Measurements from ENCODE around the gene CCDC117.

The CCDC117 gene

DNA sequence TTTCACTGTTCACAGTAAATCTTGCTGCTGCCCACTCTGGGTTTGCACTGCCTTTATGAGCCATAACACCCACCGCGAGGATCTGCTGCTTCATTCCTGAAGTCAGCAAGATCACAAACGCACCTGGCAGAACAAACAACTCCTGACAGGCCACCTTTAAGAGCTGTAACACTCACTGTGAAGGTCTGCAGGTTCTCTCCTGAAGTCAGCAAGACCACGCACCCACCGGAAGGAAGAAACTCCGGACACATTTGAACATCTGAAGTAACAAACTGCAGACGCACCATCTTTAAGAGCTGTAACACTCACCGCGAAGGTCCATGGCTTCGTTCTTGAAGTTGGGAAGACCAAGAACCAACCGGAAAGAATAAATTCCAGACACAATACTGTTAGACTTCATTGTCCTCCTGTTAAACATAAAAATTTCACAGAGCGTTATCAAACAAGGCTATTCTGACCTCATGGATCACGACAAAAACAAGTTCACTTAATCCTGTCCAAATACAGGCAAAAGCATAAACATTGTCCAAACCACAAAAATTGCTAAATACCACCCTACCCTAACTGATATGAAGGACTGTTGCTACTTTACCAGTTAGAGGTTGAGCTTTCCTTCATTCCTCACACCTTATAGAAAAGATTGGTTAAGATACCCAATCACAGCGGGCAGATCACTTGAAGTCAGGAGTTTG is 3.0 kb upstream of the CCDC117 start:
- DNase-seq (ENCODE audit: low spot score): no peak

DNA sequence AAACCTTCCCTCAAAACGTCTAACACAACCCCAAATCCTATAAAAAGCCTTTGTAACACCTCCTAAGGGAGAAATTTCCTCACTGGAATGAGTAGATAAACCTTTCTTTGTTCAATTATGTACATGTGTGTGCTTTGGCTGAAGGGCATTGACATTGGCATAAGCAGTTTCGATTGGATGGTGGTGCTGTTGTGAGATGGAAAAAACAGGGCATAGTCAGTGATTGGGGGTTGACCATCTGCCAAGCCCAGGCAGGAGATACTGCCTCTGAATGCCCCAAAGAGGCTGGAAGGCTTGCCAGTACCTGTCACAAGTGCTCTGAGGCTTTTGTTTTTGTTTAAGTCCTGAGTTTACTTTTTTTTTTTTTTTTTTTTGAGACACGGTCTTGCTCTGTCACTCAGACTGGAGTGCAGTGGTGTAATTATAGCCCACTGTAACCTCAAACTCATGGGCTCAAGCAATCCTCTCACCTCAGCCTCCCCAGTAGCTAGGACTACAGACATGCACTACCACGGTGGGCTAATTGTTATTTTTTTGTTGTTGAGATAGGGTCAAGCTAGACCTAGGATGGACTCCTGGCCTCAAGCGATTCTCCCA is 1.2 kb upstream of the CCDC117 start:
- DNase-seq (ENCODE audit: low spot score): peak; percentile 72

DNA sequence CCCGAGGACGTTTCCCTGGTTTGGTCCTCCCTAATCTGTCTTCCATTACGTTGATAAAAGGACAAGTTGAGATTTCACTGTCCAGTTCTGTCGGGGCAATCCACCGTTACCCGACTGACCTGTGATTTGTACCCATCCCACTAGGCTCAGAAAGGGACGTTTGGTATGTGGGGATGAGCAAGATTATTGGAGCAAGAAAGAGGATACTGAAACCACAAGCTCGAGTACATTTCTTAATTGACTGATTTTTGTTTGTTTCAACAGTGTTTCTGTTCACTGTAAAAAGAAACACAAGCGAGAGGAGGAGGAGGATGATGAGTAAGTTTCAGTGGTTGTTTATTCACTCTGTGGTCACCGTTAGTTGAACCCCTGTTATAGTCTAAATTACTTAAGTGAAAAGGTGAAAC is 969 bp downstream of the CCDC117 start:
- no peak for DNase-seq (ENCODE audit: low spot score)

DNA sequence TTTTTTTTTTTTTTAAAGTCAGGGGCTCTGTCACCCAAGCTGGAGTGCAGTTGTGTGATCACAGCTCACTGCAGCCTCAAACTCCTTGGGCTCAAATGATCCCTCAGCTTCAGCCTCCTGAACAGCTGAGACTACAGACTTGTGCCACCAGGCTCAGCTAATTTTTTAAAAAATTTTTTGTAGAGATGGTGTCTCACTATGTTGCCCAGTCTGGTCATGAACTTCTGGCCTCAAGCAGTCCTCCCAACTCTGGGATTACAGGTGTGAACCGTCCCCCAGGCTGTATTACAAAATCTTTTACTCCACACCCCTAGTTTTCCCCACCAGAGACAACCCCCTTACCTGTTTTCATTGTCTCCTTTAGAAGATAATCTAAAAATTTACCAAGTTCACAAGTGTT is 1.9 kb downstream of the CCDC117 start:
- no peak for DNase-seq (ENCODE audit: low spot score)

DNA sequence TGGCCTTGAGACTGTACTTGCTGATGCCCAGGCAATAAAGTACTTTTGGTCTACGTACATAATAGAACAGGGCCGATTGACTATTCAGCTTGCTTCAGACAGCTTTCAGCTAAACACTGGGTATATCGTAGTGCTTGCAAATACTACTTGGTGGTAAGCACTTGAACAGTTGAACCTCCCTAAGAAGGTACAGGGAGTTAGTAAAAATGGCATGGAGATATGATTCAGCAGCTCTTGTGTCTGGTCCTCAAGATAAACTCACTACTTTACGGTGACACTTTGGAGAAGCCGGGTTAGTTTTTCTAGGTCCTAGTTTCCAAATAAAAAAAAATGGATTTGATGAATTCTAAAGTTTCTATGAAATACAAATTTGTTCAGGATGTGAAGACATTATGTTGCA is 7.3 kb downstream of the CCDC117 start:
- no peak for DNase-seq (ENCODE audit: low spot score)

DNA sequence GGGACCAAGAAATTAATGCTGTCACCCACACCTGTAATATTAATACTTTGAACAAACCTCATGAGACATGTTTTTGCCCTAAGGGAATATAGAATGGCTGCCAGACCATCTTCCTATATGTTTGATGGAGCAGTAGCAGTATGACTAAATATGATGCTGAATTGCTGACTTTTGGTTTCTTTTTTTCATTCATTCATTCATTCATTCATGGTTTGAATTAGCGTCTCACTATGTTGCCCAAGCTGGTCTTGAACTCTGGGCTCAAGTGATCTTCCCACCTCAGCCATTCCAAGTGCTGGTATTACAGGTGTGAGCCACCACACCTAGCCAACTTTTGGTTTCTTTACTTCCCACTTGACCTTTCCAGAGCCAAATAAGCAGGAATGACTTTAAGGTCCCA is 7.8 kb downstream of the CCDC117 start:
- no peak for DNase-seq (ENCODE audit: low spot score)

DNA sequence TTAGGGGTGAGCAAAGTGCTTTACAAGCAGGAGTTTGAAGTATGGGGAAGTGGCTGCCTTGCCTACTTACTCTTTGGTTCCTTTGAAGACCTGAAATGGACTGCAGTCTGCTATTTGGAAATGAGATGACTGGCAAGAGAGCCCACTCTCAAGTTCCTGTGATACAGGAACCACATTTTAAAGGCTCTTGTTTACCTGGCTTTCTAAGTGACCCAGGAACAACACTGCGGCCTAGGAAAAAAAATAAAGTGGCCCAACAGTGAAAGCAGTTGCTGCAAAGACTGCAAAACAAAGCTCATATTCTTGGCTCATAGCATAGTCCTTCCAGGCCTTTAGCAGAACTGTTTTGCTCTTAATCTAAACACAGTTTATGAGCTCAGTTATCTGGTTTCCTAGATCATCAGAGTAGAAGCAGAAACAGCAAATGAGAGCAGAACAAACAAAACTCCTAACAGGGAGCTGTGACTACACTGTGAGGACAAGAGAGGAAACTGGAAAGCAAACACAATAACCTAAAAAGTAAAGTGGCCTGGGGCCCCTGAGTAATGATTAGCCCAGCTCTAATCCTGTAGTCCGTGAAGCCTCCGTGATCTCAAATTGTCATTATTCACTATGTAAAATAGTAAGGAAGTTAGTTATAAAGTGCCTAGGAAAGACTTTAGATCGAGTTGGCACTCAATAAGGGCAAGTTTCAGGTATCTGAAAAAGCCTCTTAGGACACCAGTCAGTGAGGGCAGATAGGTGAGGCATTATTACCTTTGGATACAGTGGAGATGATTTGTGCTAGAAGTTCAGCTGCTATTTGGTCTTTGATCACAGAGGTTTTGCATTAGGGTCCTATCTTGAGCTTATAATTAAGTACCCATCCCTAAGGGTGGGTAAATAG is 11.5 kb downstream of the CCDC117 start:
- DNase-seq (ENCODE audit: low spot score): no peak

DNA sequence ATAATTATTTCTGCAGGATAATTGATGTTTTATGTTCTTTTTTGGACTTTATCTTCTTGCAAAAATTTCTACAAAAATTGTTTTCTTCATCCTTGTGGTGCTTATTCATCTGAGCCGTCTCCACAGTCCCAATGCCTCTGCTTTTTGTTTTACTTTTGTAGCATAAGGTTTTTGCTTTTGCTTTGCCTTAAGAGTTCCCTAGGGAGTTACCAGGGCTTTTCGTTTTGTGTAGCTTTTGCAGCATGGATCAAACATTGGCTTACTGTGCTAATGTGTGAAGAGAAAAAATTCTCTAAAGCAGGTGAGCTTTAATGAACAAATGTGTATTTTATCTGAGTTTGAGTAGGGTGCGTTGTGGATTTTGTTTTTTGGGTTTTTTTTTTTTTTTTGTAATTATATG is 16.1 kb downstream of the CCDC117 start:
- DNase-seq (ENCODE audit: low spot score): no peak

DNA sequence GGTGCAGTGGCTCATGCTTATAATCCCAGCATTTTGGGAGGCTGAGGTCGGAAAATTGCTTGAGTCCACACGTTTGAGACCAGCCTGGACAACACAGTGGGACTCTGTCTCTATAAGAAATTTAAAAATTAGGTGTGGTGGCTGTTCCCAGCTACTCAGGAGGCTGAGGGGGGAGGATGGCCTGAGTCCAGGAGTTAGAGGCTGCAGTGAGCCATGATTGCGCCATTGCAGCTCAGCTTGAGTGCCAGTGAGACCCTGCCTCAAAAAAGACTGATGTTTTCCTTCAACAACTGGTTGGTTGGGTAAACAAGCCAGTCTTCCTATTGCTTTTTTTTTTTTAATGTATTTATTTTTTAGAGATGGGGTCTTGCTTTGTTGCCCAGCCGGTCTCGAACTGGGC is 18.6 kb downstream of the CCDC117 start:
- no peak for DNase-seq (ENCODE audit: low spot score)

DNA sequence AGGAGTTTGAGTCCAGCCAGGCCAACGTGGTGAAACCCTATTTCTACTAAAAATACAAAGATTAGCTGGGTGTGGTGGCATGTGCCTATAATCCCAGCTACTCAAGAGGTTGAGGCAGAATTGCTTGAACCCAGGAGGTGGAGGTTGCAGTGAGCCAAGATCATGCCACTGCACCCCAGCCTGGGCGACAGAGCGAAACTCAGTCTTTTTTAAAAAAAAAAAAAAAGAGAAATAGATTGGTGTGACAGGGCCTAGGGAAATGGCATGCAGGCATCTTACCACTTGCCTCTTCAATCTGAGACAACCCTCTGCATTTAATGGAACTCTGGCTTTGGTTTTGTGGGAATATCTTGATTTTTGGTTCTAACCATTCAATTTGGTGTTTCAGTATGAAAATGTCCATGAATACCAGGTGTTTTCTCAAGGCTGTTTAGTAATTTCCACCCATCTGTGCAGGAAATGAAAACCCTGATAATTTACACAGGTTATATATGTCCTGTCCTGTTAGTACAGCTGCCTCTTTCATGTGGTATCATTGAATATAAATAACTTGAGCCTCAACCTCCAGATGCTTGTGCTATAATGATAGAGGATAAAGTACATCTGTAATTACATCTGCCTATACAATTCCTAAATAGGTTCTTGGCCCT is 19.5 kb downstream of the CCDC117 start:
- no peak for DNase-seq (ENCODE audit: low spot score)

DNA sequence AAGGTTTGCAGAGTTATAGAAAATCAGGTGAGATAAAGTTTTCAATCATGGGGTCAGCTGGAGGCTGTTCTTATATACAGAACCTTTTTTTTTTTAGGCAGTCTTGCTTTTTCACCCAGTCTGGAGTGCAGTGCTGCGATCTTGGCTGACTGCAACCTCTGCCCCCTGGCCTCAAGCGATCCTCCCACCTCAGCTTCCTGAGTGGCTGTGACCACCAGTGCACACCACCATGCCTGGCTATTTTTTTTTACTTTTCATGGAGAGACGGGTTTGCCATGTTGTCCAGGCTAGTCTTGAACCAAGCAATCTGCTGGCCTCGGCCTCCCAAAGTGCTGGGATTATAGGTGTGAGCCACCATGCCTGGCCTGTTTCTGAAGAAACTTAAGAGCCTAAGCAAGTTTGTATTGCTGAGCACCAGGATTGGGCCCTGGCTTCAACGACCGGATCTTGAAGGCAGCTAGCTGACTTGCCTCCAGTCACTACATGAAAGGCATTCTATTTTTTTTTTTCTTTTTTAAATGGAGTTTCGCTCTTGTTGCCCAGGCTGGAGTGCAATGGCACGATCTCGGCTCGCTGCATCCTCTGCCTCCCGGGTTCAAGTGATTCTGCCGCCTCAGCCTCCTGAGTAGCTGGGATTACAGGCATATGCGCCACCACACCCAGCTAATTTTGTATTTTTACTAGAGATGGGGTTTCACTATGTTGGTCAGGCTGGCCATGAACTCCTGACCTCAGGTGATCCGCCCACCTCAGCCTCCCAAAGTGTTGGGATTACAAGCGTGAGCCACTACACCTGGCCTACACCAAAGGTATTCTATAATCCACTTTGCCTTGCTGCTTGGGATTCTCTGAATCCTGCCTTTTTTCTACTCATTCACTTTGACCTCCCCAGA is 20.2 kb downstream of the CCDC117 start:
- DNase-seq (ENCODE audit: low spot score): no peak

DNA sequence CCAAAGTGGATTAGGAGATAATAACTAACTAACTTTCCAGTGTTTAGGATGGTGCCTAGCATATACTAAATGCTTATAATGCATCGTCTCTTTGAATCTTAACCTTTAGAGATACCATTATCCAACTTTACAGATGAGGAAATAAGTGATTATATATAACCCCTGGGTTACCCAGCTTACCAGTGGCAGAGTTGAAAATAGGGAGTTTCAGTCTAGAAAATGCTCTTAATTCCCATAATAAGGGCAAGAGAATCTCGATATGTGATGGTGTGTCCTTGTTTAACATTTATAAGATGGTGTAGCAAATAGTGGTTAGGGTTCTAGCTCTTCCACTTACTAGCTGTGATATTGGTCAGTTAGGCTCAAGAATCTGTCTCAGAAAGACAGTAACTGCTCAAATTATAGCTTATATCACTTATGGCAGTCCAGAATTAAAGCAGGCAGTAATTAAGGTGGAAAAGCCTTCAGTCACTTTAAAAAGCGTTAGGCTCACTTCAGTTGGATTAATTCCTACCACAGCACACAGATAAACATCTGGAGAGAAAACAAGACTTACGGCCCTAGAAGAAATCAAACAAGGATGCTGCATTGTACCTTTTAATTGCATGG is 21.6 kb downstream of the CCDC117 start:
- DNase-seq (ENCODE audit: low spot score): no peak

DNA sequence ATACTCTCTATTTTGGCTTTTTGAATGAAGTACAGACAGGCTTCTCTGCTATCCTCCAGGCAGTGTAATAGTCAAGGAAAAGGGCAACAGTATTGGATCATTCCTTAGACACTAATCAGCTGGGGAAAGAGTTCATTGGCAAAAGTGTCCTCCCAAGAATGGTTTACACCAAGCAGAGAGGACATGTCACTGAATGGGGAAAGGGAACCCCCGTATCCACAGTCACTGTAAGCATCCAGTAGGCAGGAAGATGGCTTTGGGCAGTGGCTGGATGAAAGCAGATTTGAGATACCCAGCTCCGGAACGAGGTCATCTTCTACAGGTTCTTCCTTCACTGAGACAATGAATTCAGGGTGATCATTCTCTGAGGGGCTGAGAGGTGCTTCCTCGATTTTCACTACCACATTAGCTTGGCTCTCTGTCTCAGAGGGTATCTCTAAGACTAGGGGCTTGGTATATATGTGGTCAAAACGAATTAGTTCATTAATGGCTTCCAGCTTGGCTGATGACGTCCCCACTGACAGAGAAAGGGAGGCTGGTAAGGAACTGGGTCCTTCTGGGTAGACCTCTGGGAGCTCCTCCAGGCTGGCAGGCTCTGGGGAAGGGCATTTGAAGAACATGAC is 22.7 kb downstream of the CCDC117 start:
- DNase-seq (ENCODE audit: low spot score): no peak

DNA sequence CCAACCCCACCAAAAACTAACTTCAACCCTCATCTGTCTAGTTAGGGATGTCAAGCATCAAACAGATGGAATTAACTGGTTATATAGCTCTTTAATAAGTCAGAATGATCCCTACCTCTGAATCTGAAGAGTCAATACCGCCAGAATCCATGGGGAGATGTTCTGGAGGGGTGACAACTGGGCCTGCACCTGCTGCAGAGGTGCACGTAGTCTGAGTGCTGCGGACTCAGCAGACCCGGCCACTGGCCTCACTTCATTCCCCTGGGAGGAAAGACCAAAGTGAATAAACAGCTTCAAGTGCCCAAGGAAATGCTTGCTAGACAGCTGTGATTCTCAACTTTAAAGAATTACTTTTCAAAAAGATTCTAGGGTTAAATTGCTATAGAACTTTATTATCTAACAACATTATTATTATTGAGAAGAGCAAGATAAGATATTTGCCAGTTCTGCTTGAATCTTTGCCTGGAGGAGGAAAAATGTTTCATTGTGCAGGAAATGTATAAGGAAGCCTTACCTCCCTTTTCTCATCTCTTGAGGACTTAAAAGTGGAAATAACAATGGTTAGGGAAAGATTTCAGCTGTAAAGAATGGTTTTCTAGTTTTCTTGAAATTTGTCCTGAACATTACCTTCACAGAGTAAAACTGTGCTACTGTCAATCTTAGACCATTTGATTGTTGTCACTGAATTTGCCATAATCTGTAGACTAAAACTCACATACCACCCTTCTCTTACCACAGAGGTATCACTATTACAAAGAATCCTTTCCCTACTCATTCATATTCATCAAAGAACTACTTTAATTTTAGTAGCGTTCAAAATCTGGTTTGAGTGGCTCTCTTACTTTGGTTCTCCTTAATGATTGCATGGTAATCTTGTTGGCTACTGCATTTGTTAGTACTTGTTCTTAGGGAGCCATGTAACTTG is 23.7 kb downstream of the CCDC117 start:
- DNase-seq (ENCODE audit: low spot score): no peak

DNA sequence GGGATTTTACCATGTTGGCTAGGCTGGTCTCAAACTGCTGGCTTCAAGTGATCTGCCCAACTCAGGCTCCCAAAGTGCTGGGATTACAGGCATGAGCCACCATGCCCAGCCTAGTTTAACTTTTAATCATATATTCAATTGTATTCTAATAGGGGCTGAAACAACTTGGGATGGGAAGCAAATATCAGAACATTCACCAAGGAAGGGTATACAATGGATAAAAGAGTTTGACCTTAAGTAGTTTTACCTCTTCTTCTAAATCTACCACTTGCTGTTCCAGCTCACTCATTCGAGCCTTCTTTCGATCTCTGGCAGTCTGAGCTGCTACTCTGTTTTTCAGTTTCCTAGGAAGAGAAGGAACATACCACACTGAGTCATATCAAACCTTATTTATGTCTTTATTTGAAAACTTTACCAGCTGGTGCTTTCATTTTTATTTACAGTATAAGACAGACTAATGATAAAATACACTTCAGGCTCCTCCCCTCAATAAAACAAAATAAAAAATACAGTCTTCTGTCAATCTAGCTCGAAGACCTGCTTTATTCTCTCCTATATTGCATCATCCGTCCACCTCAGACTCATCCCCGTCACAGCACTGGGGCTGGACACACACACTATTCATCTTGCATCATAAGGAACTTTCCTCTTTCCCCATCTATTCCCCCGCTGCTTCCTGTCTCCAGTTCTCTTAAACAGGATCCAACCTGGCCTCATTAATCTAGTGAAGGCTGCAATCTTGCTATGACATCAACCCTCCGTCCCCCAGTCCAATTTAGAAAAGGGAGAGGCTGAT is 26.5 kb downstream of the CCDC117 start:
- peak; percentile 68 for DNase-seq (ENCODE audit: low spot score)

DNA sequence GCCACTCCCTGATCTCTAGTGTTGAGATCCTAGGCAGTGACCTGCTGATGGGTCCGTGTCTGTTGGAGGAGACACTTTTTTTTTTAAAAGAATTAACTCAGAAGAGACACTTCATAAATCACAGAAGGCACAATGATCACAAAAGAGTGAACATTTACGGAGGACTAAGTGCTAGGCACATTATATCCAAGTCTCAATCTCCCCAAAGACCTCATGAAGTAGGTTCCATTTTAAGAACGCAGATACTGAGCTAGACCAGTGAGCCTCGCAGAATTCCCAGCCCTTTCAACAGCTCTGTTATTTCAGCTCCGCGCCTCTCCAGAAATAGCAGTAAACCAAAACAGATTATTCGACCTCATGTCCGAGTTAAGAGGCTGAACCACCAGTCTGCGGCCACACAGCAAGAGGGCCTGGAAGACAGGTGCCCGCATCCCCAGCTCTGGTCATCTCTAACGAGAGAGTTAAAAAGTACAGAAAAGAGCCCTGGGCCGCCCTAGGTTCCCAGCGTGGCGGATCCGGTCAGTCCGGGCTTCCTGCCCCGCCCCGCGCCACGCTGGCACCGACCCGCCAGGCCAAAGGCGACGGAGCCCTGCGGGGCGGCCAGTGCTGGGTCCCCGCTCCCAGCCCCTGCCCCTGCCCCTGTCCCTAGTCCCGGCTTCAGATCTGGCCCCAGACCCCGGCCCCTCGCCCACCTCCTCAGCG is 27.3 kb downstream of the CCDC117 start:
- DNase-seq (ENCODE audit: low spot score): peak; percentile 71

DNA sequence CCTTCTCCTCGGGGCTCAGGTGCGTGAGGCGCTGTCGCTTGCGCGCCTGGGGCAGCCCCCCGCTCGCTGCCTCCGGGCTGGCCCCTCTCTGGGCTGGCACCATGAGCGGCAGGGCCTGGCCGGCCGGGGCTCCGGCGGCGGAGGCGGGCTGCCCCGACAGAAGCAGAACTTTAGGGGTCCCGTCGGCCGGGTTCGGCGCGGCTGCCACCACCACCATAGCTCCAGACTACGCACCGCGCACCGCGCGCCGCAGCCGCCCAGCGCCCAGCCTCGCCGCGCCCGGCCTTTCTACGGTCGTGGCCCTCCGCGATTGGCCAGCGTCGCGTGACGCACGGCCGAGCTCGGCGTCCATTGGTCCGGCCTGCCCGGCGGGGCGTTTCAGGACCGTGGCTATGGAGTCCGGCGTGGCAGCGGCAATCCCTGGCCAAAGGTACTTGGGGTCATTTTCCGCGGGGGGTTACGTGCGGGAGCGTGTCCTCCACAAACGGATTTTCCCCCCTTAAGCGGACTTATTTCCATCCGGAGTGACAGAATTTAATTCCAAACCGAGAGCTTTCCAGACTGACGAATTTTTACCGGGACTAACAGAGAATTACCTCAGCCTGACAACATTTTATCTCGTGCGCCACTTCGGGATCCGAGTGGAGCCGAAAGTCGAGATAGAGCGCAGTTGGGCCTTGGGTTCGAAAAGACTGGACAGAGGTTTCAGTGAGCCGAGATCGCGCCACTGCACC is 28.0 kb downstream of the CCDC117 start, which contains the start of gene XBP1:
Gene XBP1 (minus strand): TSS at position 262 of the 734 bp plus-strand sequence.
- peak; percentile 98 for DNase-seq (ENCODE audit: low spot score)
